Middle frontal gyrus (tissue), 1 donor: ENCODE results near the gene SLC25A42.
"Not testable (repeated sequence)": the region's sequence is repeated elsewhere in the genome, so short reads cannot be mapped to it uniquely, and the experiment has no call there.

ENCODE experiments used
- DNase-seq: peaks from one replicate; pipeline ENCODE4 v3.0.0-alpha.2; 2015; ENCODE audit warnings: low spot score; ENCODE audit errors: extremely low spot score

Gene SLC25A42, protein sequence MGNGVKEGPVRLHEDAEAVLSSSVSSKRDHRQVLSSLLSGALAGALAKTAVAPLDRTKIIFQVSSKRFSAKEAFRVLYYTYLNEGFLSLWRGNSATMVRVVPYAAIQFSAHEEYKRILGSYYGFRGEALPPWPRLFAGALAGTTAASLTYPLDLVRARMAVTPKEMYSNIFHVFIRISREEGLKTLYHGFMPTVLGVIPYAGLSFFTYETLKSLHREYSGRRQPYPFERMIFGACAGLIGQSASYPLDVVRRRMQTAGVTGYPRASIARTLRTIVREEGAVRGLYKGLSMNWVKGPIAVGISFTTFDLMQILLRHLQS

DNA sequence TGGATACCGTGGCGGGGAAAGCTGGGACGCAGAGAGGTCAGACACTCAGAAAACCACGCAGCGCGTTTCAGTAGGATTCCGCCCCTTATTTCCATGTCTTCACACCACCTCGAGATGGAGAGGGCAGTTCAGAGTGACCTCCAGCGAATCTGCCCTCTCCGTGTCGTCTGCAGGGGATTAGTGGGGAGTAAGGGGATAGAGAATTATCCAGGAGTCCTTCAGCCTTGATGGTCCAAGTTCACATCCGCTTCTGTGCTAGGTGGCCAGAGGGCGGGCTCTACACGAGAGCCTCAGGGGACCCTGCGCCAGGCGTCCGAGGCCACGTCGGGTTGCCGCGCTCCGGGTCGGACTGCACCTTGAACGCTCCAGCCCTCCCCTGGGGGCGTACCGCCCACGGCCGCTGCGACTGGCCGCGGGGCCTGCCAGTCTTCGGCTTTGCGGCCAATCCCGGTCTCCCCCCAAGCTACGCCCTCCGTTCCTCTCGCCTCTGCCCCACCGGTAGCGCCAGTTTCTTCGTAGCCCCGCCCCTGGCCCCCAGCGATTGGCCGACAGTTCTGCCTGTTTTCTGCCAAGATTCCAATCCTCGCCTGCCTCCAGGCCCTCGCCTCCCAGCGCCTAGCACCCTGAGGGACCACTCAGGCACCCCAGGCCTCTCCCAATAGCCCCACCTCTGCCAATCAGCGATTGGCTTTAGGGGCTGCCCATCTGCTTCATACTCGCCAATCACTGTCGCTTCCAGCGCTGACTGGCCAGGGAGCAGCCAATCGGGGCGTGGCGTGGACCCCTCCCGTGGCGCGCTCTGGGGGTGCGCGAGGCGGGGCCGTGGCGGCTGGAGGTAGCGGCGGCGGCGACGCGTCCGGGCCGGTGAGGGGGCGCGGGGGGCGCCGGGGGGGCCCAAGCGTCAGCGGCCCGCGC is at the start of gene SLC25A42:
TSS of gene SLC25A42 (plus strand) at position 812 of the 915 bp plus-strand sequence. CDS start 32,131 bp downstream, outside the sequence.
- DNase-seq, result peak; percentile 99

DNA sequence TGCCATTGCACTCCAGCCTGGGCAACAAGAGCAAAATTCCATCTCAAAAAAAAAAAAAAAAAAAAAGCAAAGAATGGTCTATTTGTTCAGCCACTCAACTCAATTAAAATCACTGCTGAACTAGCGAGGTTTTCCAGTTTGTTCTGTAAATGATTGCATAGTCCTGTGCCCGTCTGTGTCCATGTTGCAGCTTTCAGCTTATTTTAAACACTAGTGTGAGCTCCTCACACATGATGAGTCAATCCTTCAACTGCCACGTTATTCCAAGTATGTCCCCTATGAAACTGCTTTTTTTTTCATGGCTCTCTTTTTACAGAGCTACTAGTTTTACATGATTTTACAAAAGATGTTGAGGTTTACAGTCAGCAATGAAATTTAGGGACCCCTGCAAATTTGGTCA is 42.7 kb upstream of the SLC25A42 start:
- DNase-seq, result peak; percentile 35

DNA sequence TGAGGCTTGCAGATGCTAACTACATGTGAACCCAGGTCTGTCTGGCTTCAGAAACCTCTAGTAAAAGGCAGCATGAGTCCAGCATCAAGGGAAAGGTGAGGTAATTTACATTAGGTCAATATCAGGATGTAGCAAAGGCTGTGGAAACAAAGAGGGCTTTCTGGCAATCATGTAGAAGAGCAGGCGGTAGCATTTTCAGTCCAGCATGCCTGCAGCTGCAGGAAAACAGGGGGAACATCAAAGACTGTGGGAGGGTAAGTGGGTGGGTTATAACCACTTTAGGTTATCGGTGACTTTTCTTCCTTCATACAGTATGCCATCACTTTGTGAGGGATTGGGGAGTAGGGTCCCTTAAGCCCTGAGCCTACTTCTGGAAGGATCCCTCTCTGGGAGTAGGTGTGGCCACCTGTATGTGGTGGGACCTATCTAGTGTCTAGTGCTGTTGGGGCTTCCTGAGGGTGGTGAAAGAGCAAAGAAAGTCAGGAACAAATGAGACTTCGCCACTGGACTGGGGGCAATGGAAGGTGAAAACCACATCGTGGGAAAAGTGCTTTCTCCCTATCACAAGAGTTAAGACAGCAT is 41.3 kb upstream of the SLC25A42 start:
- DNase-seq, result no peak

DNA sequence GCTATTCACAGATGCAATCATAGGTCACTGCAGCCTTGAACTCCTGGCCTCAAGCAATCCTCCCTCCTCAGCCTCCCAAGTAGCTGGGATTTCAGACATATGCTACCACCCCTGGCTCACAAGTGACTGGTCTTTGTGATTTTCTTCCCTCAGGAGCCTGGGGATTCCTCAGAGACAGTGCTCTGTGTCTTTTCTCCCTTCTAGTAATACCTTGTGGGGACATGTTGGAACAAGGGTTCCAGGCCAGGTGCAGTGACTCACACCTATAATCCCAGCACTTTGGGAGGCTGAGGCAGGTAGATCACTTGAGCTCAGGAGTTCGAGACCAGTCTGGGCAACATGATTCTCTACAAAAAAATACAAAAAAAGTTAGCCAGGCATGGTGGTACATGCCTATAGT is 40.4 kb upstream of the SLC25A42 start:
- not testable (repeated sequence) for DNase-seq

DNA sequence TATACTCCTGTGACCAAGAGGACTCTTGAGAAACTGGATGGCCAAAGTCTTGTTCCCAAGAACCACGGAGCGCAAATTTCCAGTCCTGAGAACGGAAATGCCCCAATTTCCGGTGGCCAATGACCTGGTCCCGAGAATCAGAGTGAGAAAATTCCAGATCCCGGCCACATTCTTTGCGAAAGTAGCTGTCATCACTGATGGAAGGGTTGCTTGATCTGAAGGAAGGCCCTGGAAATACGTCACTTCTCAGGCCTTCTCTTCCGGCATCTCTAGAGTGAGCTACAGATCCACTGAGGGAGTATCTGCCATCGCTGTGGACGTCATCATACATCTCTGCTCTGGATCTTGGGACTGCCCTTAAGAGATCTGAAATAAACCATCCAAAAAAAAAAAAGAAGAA is 37.9 kb upstream of the SLC25A42 start:
- DNase-seq, result no peak

DNA sequence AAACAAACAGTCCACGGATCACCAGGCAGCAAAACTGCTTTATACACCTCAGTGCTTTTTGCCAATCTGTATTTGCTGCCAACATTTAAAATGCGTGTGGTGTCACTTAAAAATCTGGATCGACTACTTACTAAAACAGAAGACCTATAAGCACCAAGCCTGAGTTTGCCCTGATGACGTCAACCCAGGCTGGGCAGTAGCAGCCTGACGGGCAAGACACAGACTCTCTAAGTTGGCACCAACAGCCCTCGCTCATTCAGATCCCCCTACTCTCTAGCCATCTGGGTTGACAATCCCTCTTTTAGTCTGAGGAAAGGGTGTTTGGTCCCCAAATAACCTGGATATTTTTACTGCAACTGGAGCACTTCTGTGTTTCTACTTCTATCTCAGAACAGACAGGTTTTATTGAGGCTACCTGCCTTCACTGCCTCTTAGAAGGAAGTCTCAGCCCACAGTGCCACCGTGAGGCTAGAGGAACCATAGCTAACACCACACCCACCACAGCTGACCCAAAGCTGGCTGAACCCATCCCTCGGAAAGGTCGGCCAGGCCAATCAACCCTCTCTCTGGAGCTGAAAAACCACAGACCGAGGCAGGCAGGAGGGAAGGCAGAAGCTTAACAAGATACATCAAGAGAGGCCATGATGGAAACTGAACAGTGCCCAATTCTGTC is 37.4 kb upstream of the SLC25A42 start:
- DNase-seq, result no peak

DNA sequence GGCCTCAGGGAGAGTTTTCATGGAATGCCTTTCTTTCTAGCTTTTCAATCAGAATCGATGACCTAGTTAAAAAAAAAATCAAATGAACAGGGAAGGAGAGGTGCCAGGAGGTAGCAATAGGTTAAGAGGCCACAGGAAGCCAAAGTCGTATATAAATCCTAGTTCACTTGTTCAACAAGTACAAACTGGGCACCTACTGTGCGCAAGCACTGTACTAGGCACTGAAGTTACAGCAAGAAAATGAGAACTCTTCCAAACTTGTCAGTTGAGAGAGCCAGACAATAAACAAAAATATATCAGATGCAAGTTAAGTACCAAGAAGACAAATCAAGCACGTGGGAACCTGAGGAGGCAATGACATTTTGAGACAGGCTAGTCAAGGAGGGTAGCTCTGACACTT is 36.6 kb upstream of the SLC25A42 start:
- no peak for DNase-seq

DNA sequence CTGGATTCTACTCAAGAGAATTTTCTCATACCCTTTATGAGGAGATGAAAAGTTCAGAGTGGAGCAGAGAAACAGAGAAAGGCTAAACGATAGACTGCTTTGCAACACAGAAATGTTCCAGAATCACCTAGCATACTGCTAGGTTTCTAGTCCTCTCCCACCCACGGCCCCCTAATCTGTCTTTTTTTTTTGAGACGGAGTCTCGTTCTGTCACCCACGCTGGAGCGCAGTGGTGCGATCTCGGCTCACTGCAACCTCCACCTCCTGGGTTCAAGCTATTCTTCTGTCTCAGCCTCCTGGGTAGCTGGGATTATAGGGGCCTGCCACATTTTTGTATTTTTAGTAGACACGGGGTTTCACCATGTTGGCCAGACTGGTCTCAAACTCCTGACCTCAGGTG is 35.3 kb upstream of the SLC25A42 start:
- no peak for DNase-seq

DNA sequence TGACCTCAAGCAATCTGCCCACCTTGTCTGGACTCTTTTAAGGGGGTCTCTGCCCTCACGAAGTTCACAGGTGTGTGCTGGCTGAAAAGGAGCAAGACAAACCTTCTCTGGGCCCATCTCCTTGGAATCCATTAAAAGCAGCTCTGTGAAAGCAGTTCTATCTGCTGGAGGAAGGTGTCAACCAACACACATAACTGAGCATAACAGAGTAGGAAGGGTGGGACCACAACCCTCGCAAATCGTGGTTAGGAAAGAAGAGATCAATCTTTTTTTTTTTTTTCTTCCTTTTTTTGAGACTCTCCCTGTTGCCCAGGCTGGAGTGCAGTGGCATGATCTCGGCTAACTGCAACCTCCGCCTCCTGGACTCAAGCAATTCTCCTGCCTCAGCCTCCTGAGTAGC is 31.9 kb upstream of the SLC25A42 start:
- DNase-seq, result no peak

DNA sequence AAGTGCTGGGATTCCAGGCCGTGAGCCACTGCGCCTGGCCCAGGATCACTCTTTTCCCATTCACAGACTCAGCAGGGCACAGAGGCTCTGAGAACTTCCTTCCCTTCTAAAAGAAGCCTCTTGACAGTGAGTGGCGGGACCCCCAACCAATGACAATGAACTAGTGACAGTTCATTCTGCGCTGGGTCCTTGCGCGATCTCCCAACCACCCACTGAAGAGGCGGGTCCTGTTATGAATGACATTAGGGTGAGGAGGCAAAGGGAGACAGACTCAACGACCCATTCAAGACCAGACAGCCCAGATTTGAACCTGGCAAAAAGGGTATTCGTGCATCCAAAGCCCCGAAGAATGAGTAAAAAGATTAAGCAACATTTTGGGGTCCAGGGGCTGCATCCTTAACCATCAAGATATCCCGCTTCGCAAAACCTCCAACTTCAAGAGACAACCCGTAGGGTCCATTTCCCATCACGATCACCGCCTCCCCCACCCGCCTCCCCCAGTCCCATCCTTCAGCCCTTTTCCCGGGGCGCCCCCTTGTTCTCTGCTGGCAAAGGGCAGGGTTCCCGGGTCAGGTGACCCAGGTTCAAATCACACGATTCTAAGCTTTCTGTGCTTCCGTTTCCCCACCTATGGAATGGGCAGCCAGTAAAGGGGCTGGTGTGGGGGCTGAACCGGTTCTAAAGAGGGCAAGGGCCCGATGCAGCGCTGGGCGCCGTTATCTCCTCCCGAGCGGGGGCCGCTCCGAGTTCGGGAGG is 31.2 kb upstream of the SLC25A42 start:
- DNase-seq, result peak; percentile 71

DNA sequence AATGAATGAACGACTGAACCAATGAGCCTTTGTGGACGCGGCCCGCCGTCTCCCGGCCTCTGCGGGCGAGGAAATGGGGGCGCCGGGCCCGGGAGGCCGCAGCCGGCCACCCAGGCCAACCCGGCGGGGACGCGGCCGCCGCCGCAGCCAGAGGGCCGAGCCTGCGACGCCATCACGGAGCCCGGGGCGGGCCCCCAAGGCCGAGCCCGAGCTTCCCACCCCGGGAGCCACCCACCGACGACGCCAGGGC is 30.7 kb upstream of the SLC25A42 start:
- DNase-seq, result no peak

DNA sequence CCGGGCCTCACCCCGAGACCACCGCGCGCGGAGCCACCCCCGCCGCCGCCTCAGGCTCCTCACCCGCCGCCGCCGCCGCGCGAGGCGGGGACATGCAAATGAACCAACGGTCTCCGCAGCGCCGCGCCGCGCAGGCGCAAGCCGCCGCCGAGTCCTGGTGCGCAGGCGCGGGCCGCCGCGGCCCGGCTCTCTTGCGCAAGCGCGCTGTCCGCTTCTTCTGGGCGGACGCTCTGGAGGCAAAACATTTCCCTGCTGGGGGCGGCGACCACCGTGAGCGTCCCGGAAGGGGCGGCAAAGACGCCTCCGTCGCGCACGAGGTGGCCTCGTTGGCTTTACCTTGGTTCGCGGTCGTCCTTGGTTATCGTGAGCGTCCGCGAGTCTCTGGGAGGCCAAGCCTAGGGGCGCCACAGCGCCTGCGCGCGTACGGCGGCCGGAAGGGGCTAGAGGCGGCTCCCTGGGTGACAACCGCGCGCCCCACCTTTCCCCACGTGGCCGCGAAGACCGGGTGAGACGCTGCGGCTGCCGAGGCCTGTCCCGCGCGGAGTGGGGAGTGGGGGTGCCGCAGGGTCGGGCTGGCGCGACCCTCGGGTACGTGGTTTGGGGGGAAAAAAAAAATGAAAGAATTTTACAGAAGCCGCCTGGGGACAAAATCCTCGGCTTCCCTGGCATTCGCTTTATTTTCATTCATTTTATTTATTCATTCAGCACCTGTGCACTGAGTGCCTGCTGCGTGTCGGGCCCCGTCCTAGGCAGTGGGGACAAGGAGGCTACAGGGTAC is 30.2 kb upstream of the SLC25A42 start, which contains the start of the genes ARMC6 and SUGP2:
TSS of gene ARMC6 (plus strand) at position 178 of the 778 bp plus-strand sequence. CDS start 607 bp downstream, outside the sequence.
TSS of gene SUGP2 (minus strand) at position 92 of the 778 bp plus-strand sequence. CDS start 2,446 bp downstream, outside the sequence.
- DNase-seq, result peak; percentile 75

DNA sequence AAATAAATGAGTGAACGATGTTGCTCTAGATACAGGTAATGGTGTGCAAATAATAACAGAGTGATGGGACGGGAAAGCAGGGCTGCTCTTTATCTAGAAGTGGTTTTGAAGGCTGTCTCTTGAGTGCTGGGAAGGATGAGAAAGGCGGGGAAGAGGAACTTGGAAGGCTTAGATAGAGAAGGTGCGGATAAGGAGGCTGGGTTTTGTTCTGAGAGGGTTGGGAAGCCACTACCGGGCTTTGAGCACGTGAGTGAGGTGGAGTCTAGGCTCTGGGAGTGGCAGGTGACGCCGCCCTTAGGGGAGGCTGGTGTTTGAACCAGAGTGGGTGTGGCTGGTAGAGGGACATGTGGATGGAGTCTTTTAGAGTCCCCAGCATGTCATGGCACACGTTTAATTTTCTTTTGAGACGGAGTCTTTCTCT is 29.6 kb upstream of the SLC25A42 start:
- DNase-seq, result no peak

DNA sequence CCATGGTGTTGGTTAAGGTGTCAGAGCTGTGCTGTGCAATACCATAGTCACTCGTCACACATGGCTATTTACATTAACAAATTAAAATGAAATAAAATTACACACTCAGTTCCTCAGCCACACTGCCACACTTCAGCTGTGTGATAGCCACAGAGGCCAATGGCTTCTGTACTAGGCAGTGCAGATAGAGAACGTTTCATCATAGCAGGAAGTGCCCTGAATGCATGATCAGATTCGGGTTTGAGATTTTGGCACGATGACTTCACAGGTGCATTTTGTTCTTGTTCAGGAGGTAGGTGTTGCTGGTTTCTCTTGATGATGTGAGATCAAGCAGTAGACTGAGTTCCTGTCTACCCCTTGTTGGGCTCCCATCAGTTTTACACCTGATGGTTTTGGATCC is 23.9 kb upstream of the SLC25A42 start:
- DNase-seq, result no peak

DNA sequence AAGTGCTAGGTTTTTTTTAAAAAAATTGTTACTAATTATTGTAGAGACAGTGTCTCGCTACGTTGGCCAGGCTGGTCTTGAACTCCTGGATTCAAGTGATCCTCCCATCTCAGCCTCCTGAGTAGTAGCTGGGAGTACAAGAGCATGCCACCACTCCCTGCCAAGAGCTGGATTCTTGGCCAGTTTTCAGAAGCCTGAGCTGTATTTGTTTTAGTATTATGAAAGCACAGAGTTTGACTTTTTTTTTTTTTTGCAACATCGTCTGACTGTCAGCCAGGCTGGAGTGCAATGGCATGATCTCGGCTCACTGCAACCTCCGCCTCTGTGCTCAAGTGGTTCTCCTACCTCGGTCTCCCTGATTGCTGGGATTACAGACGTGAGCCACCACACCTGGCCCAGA is 23.4 kb upstream of the SLC25A42 start:
- DNase-seq, result no peak

DNA sequence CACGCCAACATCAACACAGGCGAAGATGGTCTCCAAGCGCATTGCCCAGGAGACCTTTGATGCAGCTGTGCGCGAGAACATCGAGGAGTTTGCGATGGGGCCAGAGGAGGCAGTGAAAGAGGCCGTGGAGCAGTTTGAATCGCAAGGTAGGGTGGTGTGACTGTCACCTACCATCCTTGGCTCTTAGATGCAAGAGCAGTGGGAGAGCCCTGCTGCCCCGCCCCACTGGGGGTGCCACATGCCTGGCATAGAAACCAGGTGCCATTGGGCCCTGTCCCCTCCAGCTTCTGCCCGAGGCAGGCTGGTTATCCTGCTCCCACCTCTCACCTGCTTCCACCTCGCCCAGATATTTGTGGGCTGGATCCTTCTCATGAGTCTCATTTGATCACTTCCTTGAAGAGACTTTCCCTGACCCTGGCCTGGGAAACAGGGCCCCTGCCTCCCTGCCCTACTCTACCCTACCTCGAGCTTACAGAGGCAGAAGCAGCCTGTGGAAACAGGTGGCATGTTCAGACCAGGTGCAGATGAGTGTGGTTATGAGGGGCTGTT is 21.0 kb upstream of the SLC25A42 start:
- no peak for DNase-seq

DNA sequence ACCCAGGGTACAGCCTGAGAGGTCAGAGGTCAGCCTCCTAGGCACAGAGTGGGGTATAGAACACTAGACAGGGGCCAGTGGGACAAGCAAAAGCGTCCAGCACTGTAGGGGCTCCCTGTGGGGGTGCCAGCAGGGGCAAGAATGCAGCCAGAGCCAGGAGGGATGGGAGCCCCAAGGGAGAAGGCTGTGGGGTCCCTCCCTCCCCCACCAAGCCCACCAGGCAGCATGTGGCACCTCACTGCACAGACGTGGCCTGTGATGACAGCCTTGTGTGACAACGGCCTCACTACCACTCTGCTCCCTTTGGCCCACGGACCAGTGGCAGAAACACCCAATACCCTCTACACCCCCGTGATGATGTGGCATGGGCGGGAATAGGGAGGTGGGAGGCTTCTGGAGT is 20.3 kb upstream of the SLC25A42 start:
- no peak for DNase-seq

DNA sequence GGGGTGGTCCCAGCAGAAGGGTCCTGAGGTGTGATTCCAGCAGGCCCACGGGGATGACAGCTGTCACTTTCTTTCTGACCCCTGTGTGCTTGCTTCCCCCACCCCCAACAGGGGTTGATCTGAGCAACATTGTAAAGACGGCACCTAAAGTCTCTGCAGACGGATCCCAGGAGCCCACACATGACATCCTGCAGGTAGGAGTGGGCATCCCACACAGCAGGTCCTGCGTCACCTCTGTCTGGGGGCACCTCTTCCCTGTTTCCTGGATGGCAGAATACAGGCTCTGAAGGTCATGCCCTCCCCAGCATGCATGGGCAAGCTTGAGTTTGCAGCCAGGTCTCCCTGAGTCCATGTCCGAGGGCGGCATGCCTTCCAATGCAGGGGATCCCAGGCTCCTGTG is 19.9 kb upstream of the SLC25A42 start:
- no peak for DNase-seq

DNA sequence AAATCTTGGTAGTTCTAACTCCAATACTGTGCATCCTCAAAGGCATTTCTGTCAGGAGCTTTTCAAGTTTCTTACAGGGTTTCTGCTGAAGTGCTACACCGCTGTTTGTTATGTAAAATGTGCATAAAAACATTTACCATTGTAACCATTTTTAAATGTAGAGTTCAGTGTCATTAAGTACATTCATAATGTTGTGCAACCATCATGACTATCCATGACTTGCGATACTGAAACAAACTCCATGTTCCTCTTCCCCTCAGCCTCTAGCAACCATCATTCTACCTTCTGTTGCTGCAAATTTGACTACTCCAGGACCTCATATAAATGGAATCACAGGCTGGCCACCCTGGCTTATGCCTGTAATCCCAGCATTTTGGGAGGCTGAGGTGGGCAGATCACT is 14.4 kb upstream of the SLC25A42 start:
- no peak for DNase-seq

DNA sequence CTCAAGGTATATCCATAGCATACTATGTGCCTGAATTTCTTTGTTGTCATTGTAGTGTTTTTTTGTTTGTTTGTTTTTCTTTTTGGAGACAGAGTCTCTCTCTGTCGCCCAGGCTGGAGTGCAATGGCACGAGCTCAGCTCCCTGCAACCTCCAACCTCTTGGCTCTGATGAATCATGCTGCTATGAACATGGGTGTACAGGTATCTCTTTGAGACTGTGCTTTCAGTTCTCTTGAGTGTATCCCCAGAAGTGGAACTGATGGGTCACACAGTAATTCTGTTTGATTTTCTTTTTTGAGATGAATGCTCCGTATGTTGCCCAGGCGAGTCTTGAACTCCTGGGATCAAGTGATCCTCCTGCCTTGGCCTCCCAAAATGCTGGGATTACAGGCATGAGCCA is 13.7 kb upstream of the SLC25A42 start:
- no peak for DNase-seq
